HG02763 (cell line): ENCODE measurements around the gene FKBP6.
"Not testable (repeated sequence)": the region's sequence is repeated elsewhere in the genome, so short reads cannot be mapped to it uniquely, and the experiment has no call there.

ENCODE experiments used
- ATAC-seq: cut with Tn5 transposase; IDR thresholded peaks from one replicate; pipeline ENCODE4 v1.9.1; 2021; ENCODE audit warnings: mild to moderate bottlenecking, moderate library complexity; ENCODE audit not compliant: unreplicated experiment

FKBP6 gene

GRCh38 chr7:73323434-73324080 is 4.4 kb upstream of the FKBP6 start:
- not testable (repeated sequence) for ATAC-seq

GRCh38 chr7:73324081-73324845 is 3.7 kb upstream of the FKBP6 start:
- not testable (repeated sequence) for ATAC-seq

GRCh38 chr7:73325424-73325823 is 2.5 kb upstream of the FKBP6 start:
- ATAC-seq, result not testable (repeated sequence)

GRCh38 chr7:73327449-73327848 is 512 bp upstream of the FKBP6 start:
- not testable (repeated sequence) for ATAC-seq

GRCh38 chr7:73328696-73329095 is 735 bp downstream of the FKBP6 start:
- ATAC-seq, result no peak

- no peak for ATAC-seq
Measured at GRCh38 chr7:73329861-73330581, 2.1 kb downstream of the FKBP6 start.

GRCh38 chr7:73330772-73331171 is 2.8 kb downstream of the FKBP6 start:
- ATAC-seq, result no peak

GRCh38 chr7:73332447-73332846 is 4.5 kb downstream of the FKBP6 start:
- no peak for ATAC-seq

- no peak for ATAC-seq
Measured at GRCh38 chr7:73338321-73338720, 10.4 kb downstream of the FKBP6 start.

GRCh38 chr7:73340514-73340913 is 12.6 kb downstream of the FKBP6 start:
- no peak for ATAC-seq

GRCh38 chr7:73341877-73342276 is 13.9 kb downstream of the FKBP6 start:
- no peak for ATAC-seq

- ATAC-seq, result no peak
Measured at GRCh38 chr7:73342645-73343044, 14.7 kb downstream of the FKBP6 start.

- ATAC-seq, result no peak
Measured at GRCh38 chr7:73343671-73344380, 15.9 kb downstream of the FKBP6 start.

- ATAC-seq, result no peak
Measured at GRCh38 chr7:73345538-73345937, 17.6 kb downstream of the FKBP6 start.

- no peak for ATAC-seq
Measured at GRCh38 chr7:73345951-73346350, 18.0 kb downstream of the FKBP6 start.

GRCh38 chr7:73349763-73350162 is 21.8 kb downstream of the FKBP6 start:
- no peak for ATAC-seq

- no peak for ATAC-seq
Measured at GRCh38 chr7:73350306-73351068, 22.5 kb downstream of the FKBP6 start.

GRCh38 chr7:73351447-73352167 is 23.6 kb downstream of the FKBP6 start:
- ATAC-seq, result no peak

GRCh38 chr7:73352784-73353183 is 24.8 kb downstream of the FKBP6 start:
- ATAC-seq, result no peak

- no peak for ATAC-seq
Measured at GRCh38 chr7:73353243-73353642, 25.3 kb downstream of the FKBP6 start.
